Prostate gland (tissue), 2 donors: Measurements from ENCODE around the gene CST4.

Experiments
- POLR2AphosphoS5 ChIP-seq: sonication (generic); formaldehyde crosslinking; IDR thresholded peaks from one replicate; pipeline ENCODE4 v1.6.1; 2017; ENCODE audit warnings: antibody characterized with exemption
- TF ChIP-seq, protein P1 (sequence below), 4 experiments: fragments of 200-600 bp in 2 of 4; fragments of 450-650 bp in 2 of 4; sonication (generic) in 2 of 4; IDR thresholded peaks; 1 replicate in 3 of 4; 2 replicates in 1 of 4; pipeline ENCODE4 v1.5.1; 2016 to 2019; ENCODE audit warnings: antibody characterized with exemption in 4 of 4, mild to moderate bottlenecking in 2 of 4, moderate library complexity in 2 of 4

DNA sequence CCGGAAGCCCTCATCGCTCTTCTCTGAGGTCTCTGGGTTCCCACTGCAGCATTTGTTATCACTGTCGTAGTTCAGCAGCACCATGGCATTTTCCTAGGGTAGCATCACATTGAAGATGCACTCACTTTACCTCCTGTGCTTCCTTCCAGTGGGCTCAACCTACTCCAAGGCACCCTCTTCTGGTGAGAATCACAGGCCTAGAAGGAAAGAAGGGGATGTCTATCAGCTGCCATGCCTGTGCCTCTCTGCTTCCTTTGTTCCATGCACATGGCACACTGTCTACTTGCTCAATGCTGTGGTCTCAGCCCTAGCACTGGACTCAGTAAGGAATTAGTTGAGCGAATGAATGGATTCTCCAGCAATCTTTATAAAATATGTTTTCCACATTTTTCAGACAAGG, 22.6 kb downstream of the CST4 start:
- TF ChIP-seq, protein P1, sequence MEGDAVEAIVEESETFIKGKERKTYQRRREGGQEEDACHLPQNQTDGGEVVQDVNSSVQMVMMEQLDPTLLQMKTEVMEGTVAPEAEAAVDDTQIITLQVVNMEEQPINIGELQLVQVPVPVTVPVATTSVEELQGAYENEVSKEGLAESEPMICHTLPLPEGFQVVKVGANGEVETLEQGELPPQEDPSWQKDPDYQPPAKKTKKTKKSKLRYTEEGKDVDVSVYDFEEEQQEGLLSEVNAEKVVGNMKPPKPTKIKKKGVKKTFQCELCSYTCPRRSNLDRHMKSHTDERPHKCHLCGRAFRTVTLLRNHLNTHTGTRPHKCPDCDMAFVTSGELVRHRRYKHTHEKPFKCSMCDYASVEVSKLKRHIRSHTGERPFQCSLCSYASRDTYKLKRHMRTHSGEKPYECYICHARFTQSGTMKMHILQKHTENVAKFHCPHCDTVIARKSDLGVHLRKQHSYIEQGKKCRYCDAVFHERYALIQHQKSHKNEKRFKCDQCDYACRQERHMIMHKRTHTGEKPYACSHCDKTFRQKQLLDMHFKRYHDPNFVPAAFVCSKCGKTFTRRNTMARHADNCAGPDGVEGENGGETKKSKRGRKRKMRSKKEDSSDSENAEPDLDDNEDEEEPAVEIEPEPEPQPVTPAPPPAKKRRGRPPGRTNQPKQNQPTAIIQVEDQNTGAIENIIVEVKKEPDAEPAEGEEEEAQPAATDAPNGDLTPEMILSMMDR (IDR thresholded peaks at IDR 0.05): no peak
- TF ChIP-seq POLR2AphosphoS5: no peak
